Medulla oblongata (tissue), 1 donor: Measurements from ENCODE around the gene EEF2KMT.
A peak's percentile ranks its signal among the peaks of the same experiment; 100 is the strongest.
"Not testable (repeated sequence)": the region's sequence is repeated elsewhere in the genome, so short reads cannot be mapped to it uniquely, and the experiment has no call there.

Experiments
- DNase-seq: peaks from one replicate; pipeline ENCODE4 v3.0.0-alpha.2; 2015; ENCODE audit errors: extremely low spot score

Gene EEF2KMT

GRCh38 chr16:5095145-5095830 is 2.3 kb downstream of the EEF2KMT start:
- not testable (repeated sequence) for DNase-seq

GRCh38 chr16:5093746-5094145 is 3.8 kb downstream of the EEF2KMT start:
- DNase-seq, result not testable (repeated sequence)

GRCh38 chr16:5093081-5093480 is 4.5 kb downstream of the EEF2KMT start:
- not testable (repeated sequence) for DNase-seq

GRCh38 chr16:5090592-5090991 is 7.0 kb downstream of the EEF2KMT start:
- not testable (repeated sequence) for DNase-seq

GRCh38 chr16:5089911-5090555 is 7.6 kb downstream of the EEF2KMT start:
- not testable (repeated sequence) for DNase-seq

GRCh38 chr16:5088936-5089335 is 8.7 kb downstream of the EEF2KMT start:
- DNase-seq, result not testable (repeated sequence)

GRCh38 chr16:5088086-5088790 is 9.4 kb downstream of the EEF2KMT start:
- not testable (repeated sequence) for DNase-seq

GRCh38 chr16:5085716-5086115 is 11.9 kb downstream of the EEF2KMT start:
- DNase-seq, result not testable (repeated sequence)

GRCh38 chr16:5084802-5085201 is 12.8 kb downstream of the EEF2KMT start:
- peak; percentile 61 for DNase-seq

- DNase-seq, result not testable (repeated sequence)
Observed at GRCh38 chr16:5084099-5084731, 13.4 kb downstream of the EEF2KMT start.

- DNase-seq, result not testable (repeated sequence)
Observed at GRCh38 chr16:5083646-5084045, 13.9 kb downstream of the EEF2KMT start.

GRCh38 chr16:5080996-5081395 is 16.6 kb downstream of the EEF2KMT start:
- not testable (repeated sequence) for DNase-seq

- DNase-seq, result not testable (repeated sequence)
Observed at GRCh38 chr16:5080461-5080860, 17.1 kb downstream of the EEF2KMT start.

GRCh38 chr16:5078626-5079025 is 19.0 kb downstream of the EEF2KMT start:
- DNase-seq, result no peak

- no peak for DNase-seq
Observed at GRCh38 chr16:5077304-5077703, 20.3 kb downstream of the EEF2KMT start.

GRCh38 chr16:5075637-5076036 is 22.0 kb downstream of the EEF2KMT start:
- no peak for DNase-seq

GRCh38 chr16:5073771-5074170 is 23.8 kb downstream of the EEF2KMT start:
- not testable (repeated sequence) for DNase-seq

- DNase-seq, result no peak
Observed at GRCh38 chr16:5073279-5073629, 24.3 kb downstream of the EEF2KMT start.

GRCh38 chr16:5072334-5073278 is 25.0 kb downstream of the EEF2KMT start:
- DNase-seq, result no peak

- peak; percentile 90 for DNase-seq
Observed at GRCh38 chr16:5071681-5072333, 25.8 kb downstream of the EEF2KMT start, which contains the start of gene ALG1. Gene ALG1 (plus strand): TSS chr16:5071843. CDS start chr16:5071850, 7 bp downstream.

- no peak for DNase-seq
Observed at GRCh38 chr16:5071341-5071680, 26.3 kb downstream of the EEF2KMT start.
